IMR-90 (cell line): ENCODE results near the gene TMX2. TPM values are rescaled to one million over a fixed set of nuclear protein-coding genes. Genes with fewer than 3 reads are reported as not detected.

Source experiments
- ATAC-seq: fragments of 200-7000 bp; cut with Tn5 transposase; 2 replicates; pipeline ENCODE4 v1.9.1; 2020; ENCODE audit warnings: low read depth, mild to moderate bottlenecking, moderate library complexity
- BruUV-seq: library from RNA; stranded (reverse); fragments of 400-500 nt; replicated peaks from 2 replicates; lab custom pipeline; 2021; lab: Mats Ljungman, UMichigan
- CTCF ChIA-PET: fragments of 300-600 bp; formaldehyde crosslinking; extraction: SDS; loops from one replicate; lab custom pipeline; 2021; ENCODE audit warnings: antibody characterized with exemption; lab: Yijun Ruan, JAX
- POLR2A ChIA-PET: fragments of 300-600 bp; sonication (Branson Sonifier 250); formaldehyde crosslinking; loops from one replicate; lab custom pipeline; 2022; ENCODE audit warnings: antibody characterized with exemption; ENCODE audit not compliant: unreplicated experiment; lab: Charles Lee
- DNase-seq: peaks from one replicate; pipeline ENCODE4 v3.0.0; 2013
- H2AFZ ChIP-seq: replicated peaks from 2 replicates; pipeline ENCODE3; 2013; ENCODE audit warnings: low read length, mild to moderate bottlenecking; ENCODE audit not compliant: poor library complexity
- H2AK5ac ChIP-seq: 2 replicates; pipeline ENCODE4 v1.6.1; 2013; ENCODE audit warnings: low read depth, low read length, inconsistent platforms
- H2AK9ac ChIP-seq: replicated peaks from 2 replicates; pipeline ENCODE3; 2013; ENCODE audit warnings: mild to moderate bottlenecking, low read depth, low read length, moderate library complexity; ENCODE audit not compliant: poor library complexity
- H2BK120ac ChIP-seq: 2 replicates; pipeline ENCODE4 v1.6.1; 2013; ENCODE audit warnings: low read depth, low read length, inconsistent platforms
- H2BK15ac ChIP-seq: 3 replicates; pipeline ENCODE4 v1.6.1; 2013; ENCODE audit warnings: low read depth, low read length, inconsistent platforms
- H2BK20ac ChIP-seq: 2 replicates; pipeline ENCODE4 v1.6.1; 2013; ENCODE audit warnings: low read depth, mild to moderate bottlenecking, inconsistent platforms, low read length, moderate library complexity
- H2BK5ac ChIP-seq: 2 replicates; pipeline ENCODE4 v1.6.1; 2013; ENCODE audit warnings: mild to moderate bottlenecking, low read depth, low read length, inconsistent platforms; ENCODE audit not compliant: poor library complexity, severe bottlenecking
- H3K14ac ChIP-seq: replicated peaks from 2 replicates; pipeline ENCODE4 v1.6.1; 2013; ENCODE audit warnings: low read depth, low read length, inconsistent platforms
- H3K18ac ChIP-seq: 2 replicates; pipeline ENCODE4 v1.6.1; 2013; ENCODE audit warnings: low read depth, low read length, control low read depth
- H3K23ac ChIP-seq: 2 replicates; pipeline ENCODE4 v1.6.1; 2013; ENCODE audit warnings: low read depth, low read length, inconsistent platforms
- H3K27ac ChIP-seq: 2 replicates; pipeline ENCODE4 v1.5.1; 2013; ENCODE audit warnings: mild to moderate bottlenecking, control low read depth, low read length; ENCODE audit not compliant: insufficient read depth
- H3K27me3 ChIP-seq: 2 replicates; pipeline ENCODE4 v1.6.1; 2013; ENCODE audit warnings: low read length; ENCODE audit not compliant: control insufficient read depth, insufficient read depth
- H3K36me3 ChIP-seq: 2 replicates; pipeline ENCODE4 v1.6.1; 2013; ENCODE audit warnings: low read length, mixed read lengths; ENCODE audit not compliant: control insufficient read depth, insufficient read depth
- H3K4ac ChIP-seq: 2 replicates; pipeline ENCODE4 v1.6.1; 2013; ENCODE audit warnings: low read depth, low read length, inconsistent platforms
- H3K4me1 ChIP-seq: 2 replicates; pipeline ENCODE4 v1.6.1; 2013; ENCODE audit warnings: low read length, mixed read lengths; ENCODE audit not compliant: control insufficient read depth, insufficient read depth
- H3K4me2 ChIP-seq: 2 replicates; pipeline ENCODE4 v1.6.1; 2013; ENCODE audit warnings: low read depth, mild to moderate bottlenecking, control low read depth, low read length, moderate library complexity
- H3K4me3 ChIP-seq: 2 replicates; pipeline ENCODE4 v1.5.1; 2013; ENCODE audit warnings: low read depth, mild to moderate bottlenecking, control low read depth, low read length, moderate library complexity; ENCODE audit not compliant: insufficient read depth
- H3K56ac ChIP-seq: 2 replicates; pipeline ENCODE4 v1.6.1; 2013; ENCODE audit warnings: low read length, inconsistent platforms; ENCODE audit not compliant: insufficient read depth; ENCODE audit errors: extremely low read depth
- H3K79me1 ChIP-seq, 2 experiments: 2 replicates each; pipeline ENCODE4 v1.6.1; 2013; ENCODE audit warnings: low read length in 2 of 2, inconsistent platforms in 1 of 2, low read depth in 1 of 2
- H3K9ac ChIP-seq: 2 replicates; pipeline ENCODE4 v1.6.1; 2013; ENCODE audit warnings: low read depth, low read length, control low read depth
- H3K9me1 ChIP-seq: 2 replicates; pipeline ENCODE4 v1.6.1; 2013; ENCODE audit warnings: low read length, inconsistent platforms; ENCODE audit not compliant: insufficient read depth
- H3K9me3 ChIP-seq: 2 replicates; pipeline ENCODE4 v1.6.1; 2013; ENCODE audit warnings: low read length; ENCODE audit not compliant: control insufficient read depth, insufficient read depth
- H4K20me1 ChIP-seq: 2 replicates; pipeline ENCODE4 v1.6.1; 2013; ENCODE audit warnings: low read length, inconsistent platforms; ENCODE audit not compliant: insufficient read depth
- H4K5ac ChIP-seq: 2 replicates; pipeline ENCODE4 v1.6.1; 2013; ENCODE audit warnings: mild to moderate bottlenecking, low read depth, low read length, control low read depth
- H4K8ac ChIP-seq, 2 experiments: 2 replicates each; pipeline ENCODE4 v1.6.1; 2013; ENCODE audit warnings: low read depth in 2 of 2, low read length in 2 of 2, control low read depth in 1 of 2, inconsistent platforms in 1 of 2
- H4K91ac ChIP-seq: 2 replicates; pipeline ENCODE4 v1.6.1; 2013; ENCODE audit warnings: low read depth, low read length, inconsistent platforms; ENCODE audit not compliant: insufficient read depth
- CHD1 ChIP-seq: IDR thresholded peaks from 2 replicates; pipeline ENCODE4 v1.6.1; 2012; ENCODE audit warnings: low read depth, low read length, improper control_type of control experiment
- MAFK ChIP-seq: IDR thresholded peaks from 2 replicates; pipeline ENCODE4 v1.6.1; 2012; ENCODE audit warnings: low read depth, low read length, improper control_type of control experiment
- MAZ ChIP-seq: IDR thresholded peaks from 2 replicates; pipeline ENCODE4 v1.6.1; 2012; ENCODE audit warnings: low read depth, mild to moderate bottlenecking, low read length, improper control_type of control experiment, moderate library complexity, borderline replicate concordance
- MXI1 ChIP-seq: IDR thresholded peaks from 2 replicates; pipeline ENCODE4 v1.6.1; 2012; ENCODE audit warnings: low read depth, mild to moderate bottlenecking, low read length, moderate library complexity, borderline replicate concordance
- RAD21 ChIP-seq: IDR thresholded peaks from 2 replicates; pipeline ENCODE4 v1.6.1; 2012; ENCODE audit warnings: low read length, improper control_type of control experiment
- WGBS, 2 experiments: methylation state at CpG; one replicate each; pipeline versions ENCODE4 v1.1.5 to v1.1.7; 2013; ENCODE audit warnings: missing lambda C conversion rate in 2 of 2; ENCODE audit not compliant: insufficient read length in 1 of 2; ENCODE audit errors: extremely low coverage in 2 of 2; 5-methylcytosine and 5-hydroxymethylcytosine counted together
- dilution Hi-C: fragments of 300-500 bp; cut with HindIII; formaldehyde crosslinking; loops from one replicate; pipeline ENCODE4 v1.14.3; 2018; ENCODE audit warnings: low sequenced_read_pairs; ENCODE audit not compliant: unreplicated experiment
- in situ Hi-C: fragments of 300-500 bp; cut with MboI; formaldehyde crosslinking; loops from 3 replicates; pipeline ENCODE4 v1.14.3; 2019; ENCODE audit warnings: low sequenced_read_pairs, inconsistent platforms, mixed read lengths
- intact Hi-C: fragments of 100-400 bp; cut with micrococcal nuclease; formaldehyde crosslinking; loops from 2 replicates; pipeline ENCODE4 v1.10.0; 2022
- polyA plus RNA-seq, 3 experiments: library from polyadenylated mRNA; depleted of rRNA; stranded (reverse); fragments of >200 nt; gene quantifications; 2 replicates each; pipeline ENCODE4 v1.2.3, GENCODE V29; 2012; ENCODE audit warnings: low replicate concordance in 1 of 3
- total RNA-seq: library from RNA; depleted of rRNA; stranded (reverse); fragments of >200 nt; gene quantifications from 2 replicates; pipeline ENCODE4 v1.2.3, GENCODE V29; 2012

The TMX2 gene
- total and polyA plus RNA-seq, 2 of the 4 experiments (the other 2 are of a cell fraction): 60.3 to 103 TPM

DNA sequence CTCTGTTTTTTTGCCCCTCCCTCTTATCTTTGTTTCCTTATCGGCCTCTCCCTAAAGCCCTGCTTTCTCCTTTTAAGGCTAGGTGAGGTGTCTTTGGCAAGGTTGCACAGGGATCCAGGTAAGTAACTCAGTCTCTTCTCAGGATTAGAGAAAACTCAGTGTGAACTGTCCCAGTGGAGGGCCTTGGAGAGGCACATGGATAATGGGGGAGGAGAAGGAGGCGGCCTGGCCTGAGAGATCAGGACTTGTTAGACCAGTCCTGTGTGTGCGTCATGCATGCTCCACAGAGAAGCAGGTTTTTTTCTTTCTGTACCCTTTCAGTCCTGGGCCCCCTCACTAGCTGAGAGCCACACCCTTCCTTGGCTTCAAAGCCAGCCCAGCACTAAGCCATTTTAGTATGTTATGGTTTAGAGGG lies 69.1 kb downstream of the TMX2 start:
- no peaks in the 10 kb centered on the region for H3K27me3 ChIP-seq
- H2BK120ac ChIP-seq: no peak overlapping the region
- peaks cover 97% of the 10 kb centered on the region for H4K20me1 ChIP-seq
- H3K4ac ChIP-seq: no peak overlapping the region
- WGBS, 2 experiments: 100% methylated on average over 1 of the region's 3 CpGs; no CpG with 5 or more reads in 1 of the 2 experiments
- TF ChIP-seq MAZ (no peak), RAD21 (no peak), MXI1 (no peak), CHD1 (no peak), MAFK (no peak)
- H3K36me3 ChIP-seq: peaks cover 8% of the 10 kb centered on the region
- no peak overlapping the region for H2BK15ac ChIP-seq
- H4K8ac ChIP-seq: no peak overlapping the region
- dilution Hi-C loops: no loop called here
- no peak overlapping the region for H2BK20ac ChIP-seq
- no peak overlapping the region for H3K23ac ChIP-seq
- no peak overlapping the region for H4K5ac ChIP-seq
- CTCF ChIA-PET: no interaction called here
- H3K27ac ChIP-seq: no peak overlapping the region
- H3K4me2 ChIP-seq: no peak overlapping the region
- intact Hi-C loops: no loop called here
- no peak overlapping the region for H3K18ac ChIP-seq
- H3K14ac ChIP-seq: no peak overlapping the region
- no peak overlapping the region for H3K4me3 ChIP-seq
- ATAC-seq: no peak
- in situ Hi-C loops: no loop called here
- 0 out of 2 replicates have a peak, but pooled peaks cover 11% of the 10 kb centered on the region for H3K9me1 ChIP-seq
- POLR2A ChIA-PET: no interaction called here
- peaks cover 17% of the 10 kb centered on the region for H3K4me1 ChIP-seq
- H3K79me1 ChIP-seq: peaks cover 10 to 73% of the 10 kb centered on the region in 2 experiments; a peak in 3 of 4 replicates
- H3K9me3 ChIP-seq: no peaks in the 10 kb centered on the region
- no peak overlapping the region for H3K56ac ChIP-seq
- no peak overlapping the region for H3K9ac ChIP-seq
- no peak overlapping the region for H4K91ac ChIP-seq
- no peak overlapping the region for H2AK5ac ChIP-seq
- no TSS peak for BruUV-seq
- DNase-seq: peak; percentile 33
- H2AFZ ChIP-seq: no peak overlapping the region
- H2AK9ac ChIP-seq: no peak overlapping the region
- peak overlapping the region; percentile 9 for H2BK5ac ChIP-seq
